Aorta (tissue), 5 donors: ENCODE results near the gene SLC1A4. TPM values are rescaled to one million over a fixed set of nuclear protein-coding genes. Genes with fewer than 3 reads are reported as not detected.
"Not testable (repeated sequence)": the region's sequence is repeated elsewhere in the genome, so short reads cannot be mapped to it uniquely, and the experiment has no call there.

Experiments used
- ATAC-seq: fragments of 200-7000 bp; cut with Tn5 transposase; one replicate; pipeline ENCODE4 v1.9.1; 2022; ENCODE audit warnings: moderate library complexity; ENCODE audit not compliant: low FRiP score
- DNase-seq, 2 donors: peaks; one replicate each; pipeline ENCODE4 v3.0.0-alpha.2; 2020
- H3K27ac ChIP-seq, 2 donors: one replicate each; pipeline ENCODE4 v1.5.1; 2013; ENCODE audit warnings: low read length in 2 of 2, mild to moderate bottlenecking in 2 of 2, moderate library complexity in 2 of 2, control low read depth in 1 of 2, inconsistent platforms in 1 of 2, low read depth in 1 of 2
- H3K27me3 ChIP-seq, 2 donors: one replicate each; pipeline ENCODE4 v1.6.1; 2013; ENCODE audit warnings: control low read depth in 1 of 2, low read length in 1 of 2, mild to moderate bottlenecking in 1 of 2, moderate library complexity in 1 of 2; ENCODE audit not compliant: insufficient read depth in 2 of 2, control insufficient read depth in 1 of 2
- H3K36me3 ChIP-seq, 2 donors: one replicate each; pipeline ENCODE4 v1.6.1; 2013; ENCODE audit warnings: control low read depth in 1 of 2, low read length in 1 of 2, mild to moderate bottlenecking in 1 of 2; ENCODE audit not compliant: insufficient read depth in 2 of 2, control insufficient read depth in 1 of 2
- H3K4me1 ChIP-seq, 2 donors: one replicate each; pipeline ENCODE4 v1.6.1; 2013; ENCODE audit warnings: low read length in 2 of 2, control low read depth in 1 of 2, mild to moderate bottlenecking in 1 of 2, moderate library complexity in 1 of 2; ENCODE audit not compliant: insufficient read depth in 2 of 2, control insufficient read depth in 1 of 2
- H3K4me3 ChIP-seq, 2 donors: one replicate each; pipeline ENCODE4 v1.5.1; 2013; ENCODE audit warnings: low read length in 2 of 2, control low read depth in 1 of 2, mild to moderate bottlenecking in 1 of 2
- H3K9me3 ChIP-seq: one replicate; pipeline ENCODE4 v1.6.1; 2013; ENCODE audit warnings: mild to moderate bottlenecking, low read length; ENCODE audit not compliant: control insufficient read depth
- WGBS, 2 donors: extraction: QIAGEN DNeasy Blood & Tissue Kit; methylation state at CpG; one replicate each; pipeline ENCODE4 v1.1.7; 2013; 5-methylcytosine and 5-hydroxymethylcytosine counted together
- intact Hi-C, 2 donors: fragments of 100-400 bp; cut with DNase I; formaldehyde crosslinking; loops; one replicate each; pipeline versions ENCODE4 v1.14.2 to v1.15.0; 2022
- polyA plus RNA-seq, 2 donors: library from polyadenylated mRNA; stranded (reverse); fragments of 200-250 nt; gene quantifications; one replicate each; pipeline ENCODE4 v1.2.3, GENCODE V29; 2013
- total RNA-seq, 2 donors: library from RNA; stranded (reverse); fragmentation: NEBNext Ultra II Directional; extraction: Animal tissue kit (Norgen Biotek cat#: 25700); gene quantifications; one replicate each; pipeline ENCODE4 v1.2.1, GENCODE V29; 2021
- donor health status: healthy with polysubstance abuse.
- donor health status: Bipolar disorder and iron deficiency.
- donor health status: DM: no; HTN: no; CAD: no.
- donor health status: DM: no; HTN: no; CAD: no.
- donor health status: DM: yes; HTN: yes; CAD: no.

The SLC1A4 gene
- total and polyA plus RNA-seq, 4 donors: 6.9 to 26.4 (median 17.8) TPM

DNA sequence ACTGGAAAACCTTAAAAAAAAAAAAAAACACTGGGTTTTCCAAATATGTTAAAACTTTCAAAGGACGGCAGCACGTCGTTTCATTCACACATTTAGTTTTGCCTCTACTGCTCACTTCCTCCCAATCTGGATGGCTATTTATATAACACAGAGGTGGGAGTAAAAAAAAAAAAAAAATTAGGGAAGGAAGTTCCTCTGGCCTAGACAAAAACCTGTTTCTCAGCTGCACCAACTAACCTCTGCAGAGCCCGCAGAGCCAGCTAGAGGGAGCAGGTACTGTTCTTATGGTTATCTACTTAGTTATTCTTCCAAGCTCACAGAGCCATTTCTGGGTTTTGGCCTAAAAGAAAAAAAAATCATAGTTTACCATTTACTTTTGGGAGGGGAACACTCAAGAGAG is 28.1 kb downstream of the SLC1A4 start:
- intact Hi-C loops: no loop called here
- peaks cover 2 to 6% of the 10 kb centered on the region in 2 donors for H3K36me3 ChIP-seq
- no peak overlapping the region for H3K27ac ChIP-seq
- no peaks in the 10 kb centered on the region for H3K9me3 ChIP-seq
- H3K27me3 ChIP-seq: no peaks in the 10 kb centered on the region
- WGBS, 2 donors: 52 to 65% methylated on average over 4 of the region's 4 CpGs
- DNase-seq (no peak), ATAC-seq (no peak)
- no peaks in the 10 kb centered on the region for H3K4me1 ChIP-seq
- H3K4me3 ChIP-seq: no peak overlapping the region

DNA sequence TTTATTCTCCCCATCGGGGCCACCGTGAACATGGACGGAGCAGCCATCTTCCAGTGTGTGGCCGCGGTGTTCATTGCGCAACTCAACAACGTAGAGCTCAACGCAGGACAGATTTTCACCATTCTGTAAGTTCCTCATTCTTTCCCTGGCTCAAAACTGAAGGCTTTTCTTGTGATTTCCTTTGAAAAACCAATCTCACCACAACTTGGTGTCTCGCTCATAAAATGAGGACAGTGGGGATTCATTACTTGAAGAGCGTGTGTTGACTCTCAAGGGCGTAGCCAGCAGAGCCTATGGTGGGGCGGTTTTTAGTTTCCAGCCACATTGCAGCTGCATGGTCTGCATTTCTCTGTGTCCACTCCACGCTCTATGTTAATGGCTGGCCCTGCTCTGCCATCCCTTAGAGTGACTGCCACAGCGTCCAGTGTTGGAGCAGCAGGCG is 29.0 kb downstream of the SLC1A4 start:
- no peaks in the 10 kb centered on the region for H3K4me1 ChIP-seq
- ATAC-seq: no peak
- no peaks in the 10 kb centered on the region for H3K9me3 ChIP-seq
- no peak overlapping the region for H3K27ac ChIP-seq
- H3K27me3 ChIP-seq: no peaks in the 10 kb centered on the region
- peak in 1 of 2 donors; percentile 83 for DNase-seq
- intact Hi-C loops: no loop called here
- H3K4me3 ChIP-seq: no peak overlapping the region
- whole genome bisulfite sequencing, 2 donors: 94 to 96% methylated on average over 15 of the region's 15 CpGs
- peaks cover 2 to 6% of the 10 kb centered on the region in 2 donors for H3K36me3 ChIP-seq

DNA sequence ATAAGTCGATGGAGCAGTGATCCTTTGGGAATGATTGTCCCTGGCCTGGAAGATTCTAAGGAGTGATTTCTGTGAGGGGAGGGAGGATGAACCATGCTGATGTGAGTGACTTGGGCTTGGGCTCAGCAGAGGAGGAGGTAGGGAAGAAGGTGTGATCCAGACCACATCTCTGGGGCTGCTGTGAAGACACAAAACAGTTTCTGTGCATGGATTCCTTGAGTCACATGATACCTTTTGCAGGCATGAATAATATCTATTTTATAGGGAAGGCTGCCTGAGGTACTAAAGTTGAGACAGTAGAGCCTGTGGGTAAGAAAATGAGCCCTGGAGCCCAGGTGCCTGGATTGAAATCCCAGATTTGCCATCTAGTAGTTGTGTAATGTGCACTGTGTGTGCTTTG is 29.8 kb downstream of the SLC1A4 start:
- no peak overlapping the region for H3K27ac ChIP-seq
- H3K27me3 ChIP-seq: no peaks in the 10 kb centered on the region
- intact Hi-C loops: no loop called here
- ATAC-seq (no peak), DNase-seq (no peak)
- H3K4me3 ChIP-seq: no peak overlapping the region
- 87% methylated on average over 1 of the region's 1 CpG for WGBS, 2 donors
- peaks cover 0 to 6% of the 10 kb centered on the region in 2 donors for H3K36me3 ChIP-seq
- no peaks in the 10 kb centered on the region for H3K9me3 ChIP-seq
- no peaks in the 10 kb centered on the region for H3K4me1 ChIP-seq

DNA sequence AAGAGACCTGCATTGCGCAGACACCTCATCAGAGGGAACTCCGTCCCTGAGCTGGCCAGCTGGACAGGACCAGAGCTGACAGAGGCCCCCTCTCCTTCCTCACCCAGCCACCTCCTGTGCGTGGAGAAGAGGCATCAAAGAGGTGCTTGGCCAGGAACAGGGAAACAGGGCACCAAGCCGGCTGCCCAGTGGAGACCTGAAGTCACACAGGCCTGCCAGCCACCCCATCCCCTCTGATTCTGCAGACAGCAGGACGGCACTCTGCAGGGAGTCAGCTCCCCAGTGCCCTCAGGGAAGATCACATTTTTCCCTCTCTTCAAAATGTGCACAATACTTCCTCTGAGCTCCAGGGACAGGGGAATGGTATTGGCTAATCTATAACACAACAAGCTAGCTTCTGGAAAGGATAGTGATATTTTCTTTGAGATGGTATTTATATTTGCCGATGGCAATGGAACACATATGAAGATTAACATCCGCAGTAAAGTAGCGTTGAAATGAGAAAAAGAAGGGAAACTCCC is 30.5 kb downstream of the SLC1A4 start:
- 91 to 92% methylated on average over 8 of the region's 8 CpGs for WGBS, 2 donors
- DNase-seq: no peak
- peaks cover 0 to 6% of the 10 kb centered on the region in 2 donors for H3K36me3 ChIP-seq

DNA sequence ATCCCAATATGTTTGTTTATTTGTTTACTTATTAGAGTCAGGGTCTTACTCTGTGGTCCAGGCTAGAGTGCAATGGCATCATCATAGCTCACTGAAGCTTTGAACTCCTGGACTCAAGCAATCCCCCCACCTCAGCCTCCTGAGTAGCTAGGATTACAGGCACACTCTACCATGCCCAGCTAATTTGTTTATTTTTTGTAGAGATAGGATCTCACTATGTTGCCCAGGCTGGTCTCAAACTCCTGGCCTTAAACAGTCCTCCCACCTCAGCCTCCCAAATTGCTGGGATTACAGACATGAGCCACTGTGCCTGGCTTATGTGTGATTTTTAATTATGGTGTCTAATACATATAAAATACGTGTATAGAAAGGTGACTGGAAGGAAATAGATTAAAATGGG is 31.1 kb downstream of the SLC1A4 start:
- ATAC-seq, H3K4me1 ChIP-seq, intact Hi-C loops, H3K27me3 ChIP-seq, H3K9me3 ChIP-seq, DNase-seq, H3K36me3 ChIP-seq, H3K4me3 ChIP-seq, H3K27ac ChIP-seq: not testable (repeated sequence)
- WGBS, 2 donors: 80 to 84% methylated on average over 1 of the region's 1 CpG

More for the DNA sequence above, 30.5 kb downstream of the SLC1A4 start:
- Histone ChIP-seq H3K4me1 (no peaks in the 10 kb centered on the region), H3K27me3 (no peaks in the 10 kb centered on the region), H3K27ac (no peak overlapping the region), H3K4me3 (no peak overlapping the region), H3K9me3 (no peaks in the 10 kb centered on the region)
- intact Hi-C loops: no loop called here
- ATAC-seq: no peak

DNA sequence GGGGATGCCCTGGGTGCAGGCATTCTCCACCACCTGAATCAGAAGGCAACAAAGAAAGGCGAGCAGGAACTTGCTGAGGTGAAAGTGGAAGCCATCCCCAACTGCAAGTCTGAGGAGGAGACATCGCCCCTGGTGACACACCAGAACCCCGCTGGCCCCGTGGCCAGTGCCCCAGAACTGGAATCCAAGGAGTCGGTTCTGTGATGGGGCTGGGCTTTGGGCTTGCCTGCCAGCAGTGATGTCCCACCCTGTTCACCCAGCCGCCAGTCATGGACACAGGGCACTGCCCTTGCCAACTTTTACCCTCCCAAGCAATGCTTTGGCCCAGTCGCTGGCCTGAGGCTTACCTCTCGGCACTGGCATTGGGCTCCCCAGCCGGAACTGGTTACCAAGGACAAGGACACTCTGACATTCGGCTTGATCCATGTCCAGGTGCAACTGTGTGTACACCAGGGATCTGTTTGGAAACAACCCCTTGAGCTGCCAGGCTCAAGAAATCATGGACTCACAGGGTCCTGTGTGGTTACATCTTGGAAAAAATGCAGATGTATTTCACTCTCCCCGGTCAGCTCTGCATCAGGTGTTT is 31.8 kb downstream of the SLC1A4 start:
- intact Hi-C loops: no loop called here
- no peak overlapping the region for H3K4me3 ChIP-seq
- WGBS, 2 donors: 87 to 89% methylated on average over 11 of the region's 11 CpGs
- ATAC-seq (no peak), DNase-seq (no peak)
- H3K36me3 ChIP-seq: peaks cover 0 to 6% of the 10 kb centered on the region in 2 donors
- H3K9me3 ChIP-seq: no peaks in the 10 kb centered on the region
- H3K27ac ChIP-seq: no peak overlapping the region
- no peaks in the 10 kb centered on the region for H3K4me1 ChIP-seq
- no peaks in the 10 kb centered on the region for H3K27me3 ChIP-seq

DNA sequence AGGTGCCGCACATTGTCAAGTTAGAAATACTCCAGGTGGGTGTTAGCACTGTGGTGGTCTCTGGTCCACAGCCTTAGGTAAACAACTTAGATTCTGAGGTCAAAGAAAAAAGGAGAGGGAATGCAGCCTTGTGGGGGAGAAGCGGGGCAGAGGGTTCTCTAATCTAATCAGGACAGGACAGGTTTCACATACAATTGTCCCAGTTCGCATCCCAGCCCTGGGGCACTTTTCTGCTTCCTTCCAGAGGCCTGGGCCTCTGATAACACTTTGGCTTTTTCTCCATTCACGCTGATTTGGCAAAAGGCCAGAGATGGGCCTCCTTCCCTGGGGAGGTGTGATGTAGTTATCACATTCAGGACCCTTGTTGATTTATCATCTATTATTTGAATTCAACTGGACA is 32.5 kb downstream of the SLC1A4 start:
- Histone ChIP-seq H3K4me3 (no peak overlapping the region), H3K9me3 (no peaks in the 10 kb centered on the region), H3K36me3 (peaks cover 0 to 6% of the 10 kb centered on the region in 2 donors), H3K27ac (no peak overlapping the region), H3K27me3 (no peaks in the 10 kb centered on the region), H3K4me1 (no peaks in the 10 kb centered on the region)
- WGBS, 2 donors: 75 to 76% methylated on average over 4 of the region's 4 CpGs
- intact Hi-C loops: no loop called here
- DNase-seq (no peak), ATAC-seq (no peak)

DNA sequence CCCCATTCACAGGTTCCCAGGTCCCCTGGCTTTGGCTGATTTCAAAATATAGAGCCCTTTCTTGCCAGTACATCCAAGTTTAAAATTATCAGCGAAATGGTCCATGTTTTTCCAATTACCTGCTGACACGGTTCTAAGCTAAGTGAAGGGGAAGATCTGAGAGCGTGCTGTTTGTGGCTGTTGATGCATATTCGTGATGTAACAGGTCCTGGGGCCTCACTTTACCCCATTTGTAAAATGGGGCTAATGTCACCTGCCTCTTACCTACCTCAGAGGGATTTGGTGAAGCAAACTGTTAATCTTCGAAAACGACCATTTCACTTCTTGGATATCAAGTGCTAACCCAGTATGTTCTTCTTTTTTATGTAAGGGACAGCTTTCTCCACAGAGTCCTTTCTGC is 33.0 kb downstream of the SLC1A4 start:
- Histone ChIP-seq H3K9me3 (no peaks in the 10 kb centered on the region), H3K36me3 (peaks cover 0 to 6% of the 10 kb centered on the region in 2 donors), H3K27ac (no peak overlapping the region), H3K4me3 (no peak overlapping the region), H3K4me1 (no peaks in the 10 kb centered on the region), H3K27me3 (no peaks in the 10 kb centered on the region)
- 86 to 91% methylated on average over 6 of the region's 6 CpGs for WGBS, 2 donors
- ATAC-seq (no peak), DNase-seq (no peak)
- intact Hi-C loops: no loop called here

DNA sequence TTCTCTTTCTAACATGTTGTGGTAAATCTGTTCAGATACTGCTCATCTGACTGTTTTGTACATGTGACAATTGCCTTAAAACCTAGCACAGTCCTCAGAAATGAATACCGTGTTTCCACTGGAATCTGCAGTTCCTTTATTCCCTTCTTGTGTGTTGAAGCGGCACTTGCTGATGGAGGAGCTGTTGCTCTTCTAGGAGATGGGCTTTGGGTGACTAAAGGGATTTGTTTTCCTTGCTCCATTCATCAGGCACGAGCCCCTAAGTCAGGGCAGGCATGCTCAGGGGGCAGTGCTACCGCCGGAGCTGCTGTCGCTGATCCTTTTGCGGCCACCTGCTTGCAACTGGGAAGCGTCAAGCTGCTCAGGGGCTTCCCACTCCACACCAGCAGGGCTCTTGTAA is 34.5 kb downstream of the SLC1A4 start:
- Histone ChIP-seq H3K4me3 (no peak overlapping the region), H3K27me3 (no peaks in the 10 kb centered on the region), H3K4me1 (no peaks in the 10 kb centered on the region), H3K9me3 (no peaks in the 10 kb centered on the region), H3K27ac (no peak overlapping the region), H3K36me3 (peaks cover 0 to 6% of the 10 kb centered on the region in 2 donors)
- whole genome bisulfite sequencing, 2 donors: 86 to 89% methylated on average over 8 of the region's 8 CpGs
- intact Hi-C loops: no loop called here
- ATAC-seq: no peak
- DNase-seq: no peak
